ENCODE results near the gene KIF26B. TPM values are rescaled to one million over a fixed set of nuclear protein-coding genes. Genes with fewer than 3 reads are reported as not detected.

Gene KIF26B
- total RNA-seq, 1 experiment from 2014 or later, result 0.04 TPM

DNA sequence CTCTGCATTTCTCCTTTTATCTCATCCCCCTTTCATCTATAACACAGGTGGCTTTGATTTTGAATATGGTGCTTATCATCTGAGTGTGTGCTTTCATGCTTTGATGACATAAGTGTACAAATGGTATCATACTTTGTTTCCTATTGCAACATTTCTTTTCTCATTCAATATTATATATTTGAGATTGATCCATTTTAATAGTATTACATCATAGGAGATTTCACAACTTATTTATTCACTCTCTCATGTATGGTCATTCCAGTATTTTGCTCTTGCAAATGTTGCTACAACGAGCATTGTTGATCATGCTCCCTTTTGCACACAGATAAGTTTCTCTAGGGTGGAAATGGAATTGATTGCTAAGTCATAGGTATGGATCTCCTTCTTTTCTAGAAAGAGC lies 302.8 kb downstream of the KIF26B start:
- no peaks in the 10 kb centered on the region for H3K9me2 ChIP-seq (replicated peaks; ENCODE audit: low read length)
- no peak for DNase-seq
- no peak overlapping the region for H3K4me3 ChIP-seq (ENCODE audit: low read length)
- no peak overlapping the region for H2AFZ ChIP-seq (ENCODE audit: low read length)
- ChIA-PET CTCF (no interaction called here), POLR2A (ENCODE audit: unreplicated experiment) (no interaction called here)
- H3K4me2 ChIP-seq (ENCODE audit: low read length), result no peak overlapping the region
- no peaks in the 10 kb centered on the region for H3K79me2 ChIP-seq (ENCODE audit: low read length)
- H3K9me3 ChIP-seq (ENCODE audit: low read length), result no peaks in the 10 kb centered on the region
- no TSS peak for BruUV-seq (replicated peaks)
- H3K4me1 ChIP-seq (ENCODE audit: insufficient read depth, low read length), result no peaks in the 10 kb centered on the region
- H3K27ac ChIP-seq (ENCODE audit: low read length), result no peak overlapping the region
- H3K9ac ChIP-seq (ENCODE audit: low read length), result no peak overlapping the region
- ATAC-seq, result no peak
- H3K27me3 ChIP-seq (ENCODE audit: low read length), result peaks cover 93% of the 10 kb centered on the region
- H3F3A ChIP-seq (ENCODE audit: low read length, unreplicated experiment), result no peaks in the 10 kb centered on the region
- TF ChIP-seq, protein P1, sequence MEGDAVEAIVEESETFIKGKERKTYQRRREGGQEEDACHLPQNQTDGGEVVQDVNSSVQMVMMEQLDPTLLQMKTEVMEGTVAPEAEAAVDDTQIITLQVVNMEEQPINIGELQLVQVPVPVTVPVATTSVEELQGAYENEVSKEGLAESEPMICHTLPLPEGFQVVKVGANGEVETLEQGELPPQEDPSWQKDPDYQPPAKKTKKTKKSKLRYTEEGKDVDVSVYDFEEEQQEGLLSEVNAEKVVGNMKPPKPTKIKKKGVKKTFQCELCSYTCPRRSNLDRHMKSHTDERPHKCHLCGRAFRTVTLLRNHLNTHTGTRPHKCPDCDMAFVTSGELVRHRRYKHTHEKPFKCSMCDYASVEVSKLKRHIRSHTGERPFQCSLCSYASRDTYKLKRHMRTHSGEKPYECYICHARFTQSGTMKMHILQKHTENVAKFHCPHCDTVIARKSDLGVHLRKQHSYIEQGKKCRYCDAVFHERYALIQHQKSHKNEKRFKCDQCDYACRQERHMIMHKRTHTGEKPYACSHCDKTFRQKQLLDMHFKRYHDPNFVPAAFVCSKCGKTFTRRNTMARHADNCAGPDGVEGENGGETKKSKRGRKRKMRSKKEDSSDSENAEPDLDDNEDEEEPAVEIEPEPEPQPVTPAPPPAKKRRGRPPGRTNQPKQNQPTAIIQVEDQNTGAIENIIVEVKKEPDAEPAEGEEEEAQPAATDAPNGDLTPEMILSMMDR (conservative IDR thresholded peaks at IDR 0.05; ENCODE audit: low read depth, low read length), result no peak
- no peak for TF ChIP-seq EZH2phosphoT487 (IDR thresholded peaks at IDR 0.05; ENCODE audit: borderline replicate concordance, low read length)
- no peak for TF ChIP-seq EZH2 (IDR thresholded peaks at IDR 0.05; ENCODE audit: low read length, unreplicated experiment)
- intact Hi-C loops (cut with micrococcal nuclease), result no loop called here
- H3K36me3 ChIP-seq (ENCODE audit: low read depth, low read length), result no peaks in the 10 kb centered on the region
- H4K20me1 ChIP-seq (ENCODE audit: low read length), result no peaks in the 10 kb centered on the region

- H3K9me2 ChIP-seq (replicated peaks; ENCODE audit: low read length), result no peaks in the 10 kb centered on the region
- BruUV-seq (replicated peaks), result no TSS peak
- no peak for TF ChIP-seq EZH2 (IDR thresholded peaks at IDR 0.05; ENCODE audit: low read length, unreplicated experiment)
- TF ChIP-seq, protein P1 (conservative IDR thresholded peaks at IDR 0.05; ENCODE audit: low read depth, low read length), result no peak
- no peak for TF ChIP-seq EZH2phosphoT487 (IDR thresholded peaks at IDR 0.05; ENCODE audit: borderline replicate concordance, low read length)
- H3K36me3 ChIP-seq (ENCODE audit: low read depth, low read length), result no peaks in the 10 kb centered on the region
- no peaks in the 10 kb centered on the region for H4K20me1 ChIP-seq (ENCODE audit: low read length)
- intact Hi-C loops (cut with micrococcal nuclease), result no loop called here
- H3K4me2 ChIP-seq (ENCODE audit: low read length), result no peak overlapping the region
- no peak overlapping the region for H3K9ac ChIP-seq (ENCODE audit: low read length)
- no peaks in the 10 kb centered on the region for H3K79me2 ChIP-seq (ENCODE audit: low read length)
- no peak overlapping the region for H3K4me3 ChIP-seq (ENCODE audit: low read length)
- ChIA-PET CTCF (no interaction called here), POLR2A (ENCODE audit: unreplicated experiment) (no interaction called here)
- no peak overlapping the region for H3K27ac ChIP-seq (ENCODE audit: low read length)
- ATAC-seq (no peak), DNase-seq (no peak)
- H3K27me3 ChIP-seq (ENCODE audit: low read length), result peaks cover 94% of the 10 kb centered on the region
- no peaks in the 10 kb centered on the region for H3K4me1 ChIP-seq (ENCODE audit: insufficient read depth, low read length)
- H3F3A ChIP-seq (ENCODE audit: low read length, unreplicated experiment), result no peaks in the 10 kb centered on the region
- no peaks in the 10 kb centered on the region for H3K9me3 ChIP-seq (ENCODE audit: low read length)
- H2AFZ ChIP-seq (ENCODE audit: low read length), result no peak overlapping the region
Observed at GRCh38 chr1:245458234-245458633, 303.4 kb downstream of the KIF26B start.

DNA sequence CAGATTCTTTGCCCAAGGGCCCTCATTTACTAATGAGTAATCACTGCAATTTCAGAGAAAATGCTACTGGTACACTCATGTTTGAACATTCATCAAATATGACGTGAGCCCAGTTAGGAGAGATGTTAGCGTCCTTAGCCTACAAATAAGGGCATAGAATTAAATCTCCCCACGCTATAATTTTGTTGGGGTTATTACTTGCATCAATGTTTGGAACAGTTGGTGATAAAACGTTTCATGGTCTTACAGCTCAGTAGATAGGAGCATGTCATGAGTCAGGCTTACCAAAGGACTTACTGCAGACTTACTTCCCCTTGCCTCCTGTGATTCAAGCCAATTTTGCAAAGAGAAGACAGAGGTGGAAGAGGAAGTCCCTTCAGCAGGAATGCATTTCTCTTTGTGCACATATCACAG lies 304.0 kb downstream of the KIF26B start:
- intact Hi-C loops (cut with micrococcal nuclease), result no loop called here
- ATAC-seq, result no peak
- no peak overlapping the region for H2AFZ ChIP-seq (ENCODE audit: low read length)
- no peaks in the 10 kb centered on the region for H3K9me2 ChIP-seq (replicated peaks; ENCODE audit: low read length)
- ChIA-PET POLR2A (ENCODE audit: unreplicated experiment) (no interaction called here), CTCF (no interaction called here)
- no peak overlapping the region for H3K9ac ChIP-seq (ENCODE audit: low read length)
- no peaks in the 10 kb centered on the region for H3F3A ChIP-seq (ENCODE audit: low read length, unreplicated experiment)
- H3K36me3 ChIP-seq (ENCODE audit: low read depth, low read length), result no peaks in the 10 kb centered on the region
- no peak for TF ChIP-seq EZH2phosphoT487 (IDR thresholded peaks at IDR 0.05; ENCODE audit: borderline replicate concordance, low read length)
- TF ChIP-seq EZH2 (IDR thresholded peaks at IDR 0.05; ENCODE audit: low read length, unreplicated experiment), result no peak
- TF ChIP-seq, protein P1 (conservative IDR thresholded peaks at IDR 0.05; ENCODE audit: low read depth, low read length), result no peak
- BruUV-seq (replicated peaks), result no TSS peak
- no peaks in the 10 kb centered on the region for H3K4me1 ChIP-seq (ENCODE audit: insufficient read depth, low read length)
- H3K27ac ChIP-seq (ENCODE audit: low read length), result no peak overlapping the region
- H3K4me3 ChIP-seq (ENCODE audit: low read length), result no peak overlapping the region
- no peak for DNase-seq
- H3K27me3 ChIP-seq (ENCODE audit: low read length), result peaks cover 95% of the 10 kb centered on the region
- H3K9me3 ChIP-seq (ENCODE audit: low read length), result no peaks in the 10 kb centered on the region
- H4K20me1 ChIP-seq (ENCODE audit: low read length), result no peaks in the 10 kb centered on the region
- no peaks in the 10 kb centered on the region for H3K79me2 ChIP-seq (ENCODE audit: low read length)
- H3K4me2 ChIP-seq (ENCODE audit: low read length), result no peak overlapping the region
